ENCODE data around the gene SAMD15. TPM values are rescaled to one million over a fixed set of nuclear protein-coding genes. Genes with fewer than 3 reads are reported as not detected.

The SAMD15 gene
- total and polyA plus RNA-seq, 2 donors (not counting 3 experiments of a cell fraction or from before 2014, with no cell fraction given): 0.10 to 1.1 TPM

GRCh38 chr14:77355811-77356210, 21.4 kb upstream of the SAMD15 start:
- dilution Hi-C loops (cut with MboI; ENCODE audit: extremely low pct_ligation_motif_present, low sequenced_read_pairs) (no loop called here), intact Hi-C loops (cut with micrococcal nuclease) (no loop called here)
- no peak overlapping the region for H2AFZ ChIP-seq (ENCODE audit: low read depth, low read length)
- TF ChIP-seq JUN (IDR thresholded peaks at IDR 0.05; ENCODE audit: borderline replicate concordance, insufficient read depth, insufficient read length, low read depth) (no peak), MYC (IDR thresholded peaks at IDR 0.05; ENCODE audit: low read depth, low read length) (no peak), POLR2AphosphoS5 (IDR thresholded peaks at IDR 0.05; ENCODE audit: insufficient read depth, low read depth, low read length) (no peak), MAX (IDR thresholded peaks at IDR 0.05; ENCODE audit: insufficient read depth, insufficient read length) (no peak), FOS (IDR thresholded peaks at IDR 0.05; ENCODE audit: borderline replicate concordance, insufficient read depth, low read length) (no peak), POLR2A (IDR thresholded peaks at IDR 0.05; ENCODE audit: low read depth, low read length) (no peak), EZH2 (IDR thresholded peaks at IDR 0.05; ENCODE audit: borderline replicate concordance, low read depth, low read length, severe bottlenecking) (no peak), GATA2 (IDR thresholded peaks at IDR 0.05; ENCODE audit: insufficient read depth, insufficient read length, low read depth, low read length) (no peak), CTCF (IDR thresholded peaks at IDR 0.05; ENCODE audit: extremely low read depth in 1 of 2, insufficient read depth in 1 of 2, low read depth in 1 of 2, low read length in 2 of 2) (no peak)
- no peaks in the 10 kb centered on the region for H4K20me1 ChIP-seq (replicated peaks; ENCODE audit: control insufficient read depth, extremely low read depth, insufficient read depth, low read length)
- no peak for FAIRE-seq
- H3K9ac ChIP-seq (replicated peaks; ENCODE audit: extremely low read depth, insufficient read depth, low read length): no peak overlapping the region
- no peak for DNase-seq (ENCODE audit: low read depth, low spot score)
- no peak overlapping the region for H3K4me3 ChIP-seq (replicated peaks in 1 of 3; ENCODE audit: insufficient read depth in 1 of 3, low read depth in 1 of 3, low read length in 3 of 3)
- H3K9me3 ChIP-seq (replicated peaks; ENCODE audit: control insufficient read depth, insufficient read depth, low read length): no peaks in the 10 kb centered on the region
- BruUV-seq (replicated peaks): no TSS peak
- H3K9me1 ChIP-seq (replicated peaks; ENCODE audit: control insufficient read depth, extremely low read depth, insufficient read depth, low read length): peaks cover 3% of the 10 kb centered on the region
- POLR2A ChIA-PET: no interaction called here
- H3K4me1 ChIP-seq (ENCODE audit: control insufficient read depth, extremely low read depth, insufficient read depth, low read length): no peaks in the 10 kb centered on the region
- no peak overlapping the region for H3K4me2 ChIP-seq (ENCODE audit: insufficient read depth, low read length)
- no peaks in the 10 kb centered on the region for H3K36me3 ChIP-seq (ENCODE audit: control insufficient read depth in 2 of 2, extremely low read depth in 1 of 2, insufficient read depth in 2 of 2, low read length in 2 of 2)
- no peak overlapping the region for H3K27ac ChIP-seq (ENCODE audit: insufficient read depth, low read depth, low read length)
- H3K79me2 ChIP-seq (ENCODE audit: control insufficient read depth, insufficient read depth, low read length): no peaks in the 10 kb centered on the region
- CTCF ChIA-PET: no interaction called here
- H3K27me3 ChIP-seq (ENCODE audit: control insufficient read depth in 2 of 2, insufficient read depth in 2 of 2, low read length in 2 of 2): no peaks in the 10 kb centered on the region

Data from endothelial cell of umbilical vein (primary cell).